GM18868 (cell line): ENCODE data around the gene PLXNA1.
A peak's percentile ranks its signal among the peaks of the same experiment; 100 is the strongest.

Experiments used
- ATAC-seq: cut with Tn5 transposase; IDR thresholded peaks from one replicate; pipeline ENCODE4 v1.9.1; 2021; ENCODE audit warnings: mild to moderate bottlenecking, moderate library complexity; ENCODE audit not compliant: unreplicated experiment

Gene PLXNA1

GRCh38 chr3:126999383-126999782 lies 16.5 kb downstream of the PLXNA1 start:
- no peak for ATAC-seq

GRCh38 chr3:127000119-127000518 lies 17.2 kb downstream of the PLXNA1 start:
- ATAC-seq: no peak

GRCh38 chr3:127000761-127001160 lies 17.8 kb downstream of the PLXNA1 start:
- no peak for ATAC-seq

GRCh38 chr3:127001486-127002194 lies 18.7 kb downstream of the PLXNA1 start:
- ATAC-seq: no peak

GRCh38 chr3:127002195-127003174 lies 19.6 kb downstream of the PLXNA1 start:
- no peak for ATAC-seq

- ATAC-seq: no peak
Measured at GRCh38 chr3:127003175-127003555, 20.2 kb downstream of the PLXNA1 start.

- ATAC-seq: no peak
Measured at GRCh38 chr3:127003601-127004280, 20.8 kb downstream of the PLXNA1 start.

- ATAC-seq: no peak
Measured at GRCh38 chr3:127004641-127005397, 21.9 kb downstream of the PLXNA1 start.

- no peak for ATAC-seq
Measured at GRCh38 chr3:127005864-127006500, 23.1 kb downstream of the PLXNA1 start.

GRCh38 chr3:127006781-127007436 lies 24.0 kb downstream of the PLXNA1 start:
- no peak for ATAC-seq

GRCh38 chr3:127008236-127008635 lies 25.3 kb downstream of the PLXNA1 start:
- ATAC-seq: no peak

GRCh38 chr3:127009531-127009930 lies 26.6 kb downstream of the PLXNA1 start:
- ATAC-seq: no peak

GRCh38 chr3:127011270-127011992 lies 28.5 kb downstream of the PLXNA1 start:
- ATAC-seq: no peak

GRCh38 chr3:127012091-127012490 lies 29.2 kb downstream of the PLXNA1 start:
- no peak for ATAC-seq

- no peak for ATAC-seq
Measured at GRCh38 chr3:127013181-127013580, 30.3 kb downstream of the PLXNA1 start.

GRCh38 chr3:127013758-127014535 lies 31.0 kb downstream of the PLXNA1 start:
- no peak for ATAC-seq

- ATAC-seq: peak; percentile 60
Measured at GRCh38 chr3:127014536-127015281, 31.8 kb downstream of the PLXNA1 start.
